Measurements from ENCODE around the gene KRT27.

DNA sequence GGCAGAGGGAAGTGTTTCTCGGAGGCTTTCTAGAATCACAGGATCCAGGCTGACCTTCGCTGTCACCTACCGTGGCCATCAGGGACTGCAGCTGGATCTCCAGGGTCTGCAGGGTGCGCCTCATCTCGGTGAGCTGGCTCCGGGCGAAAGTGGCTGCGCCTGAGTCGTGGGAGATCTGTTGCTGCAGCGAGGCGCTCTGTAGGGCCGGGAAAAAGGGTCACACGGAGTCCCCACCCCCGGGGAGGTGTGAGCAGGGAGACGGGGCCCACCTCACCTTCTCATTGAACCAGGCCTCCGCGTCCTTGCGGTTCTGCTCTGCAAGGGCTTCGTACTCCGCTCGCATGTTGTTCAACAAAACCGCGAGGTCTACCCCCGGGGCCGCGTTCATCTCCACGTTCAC, 14.5 kb upstream of the KRT27 start:
- TF ChIP-seq POLR2A (IDR thresholded peaks at IDR 0.05): no peak
- TF ChIP-seq, protein P1, sequence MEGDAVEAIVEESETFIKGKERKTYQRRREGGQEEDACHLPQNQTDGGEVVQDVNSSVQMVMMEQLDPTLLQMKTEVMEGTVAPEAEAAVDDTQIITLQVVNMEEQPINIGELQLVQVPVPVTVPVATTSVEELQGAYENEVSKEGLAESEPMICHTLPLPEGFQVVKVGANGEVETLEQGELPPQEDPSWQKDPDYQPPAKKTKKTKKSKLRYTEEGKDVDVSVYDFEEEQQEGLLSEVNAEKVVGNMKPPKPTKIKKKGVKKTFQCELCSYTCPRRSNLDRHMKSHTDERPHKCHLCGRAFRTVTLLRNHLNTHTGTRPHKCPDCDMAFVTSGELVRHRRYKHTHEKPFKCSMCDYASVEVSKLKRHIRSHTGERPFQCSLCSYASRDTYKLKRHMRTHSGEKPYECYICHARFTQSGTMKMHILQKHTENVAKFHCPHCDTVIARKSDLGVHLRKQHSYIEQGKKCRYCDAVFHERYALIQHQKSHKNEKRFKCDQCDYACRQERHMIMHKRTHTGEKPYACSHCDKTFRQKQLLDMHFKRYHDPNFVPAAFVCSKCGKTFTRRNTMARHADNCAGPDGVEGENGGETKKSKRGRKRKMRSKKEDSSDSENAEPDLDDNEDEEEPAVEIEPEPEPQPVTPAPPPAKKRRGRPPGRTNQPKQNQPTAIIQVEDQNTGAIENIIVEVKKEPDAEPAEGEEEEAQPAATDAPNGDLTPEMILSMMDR (IDR thresholded peaks at IDR 0.05): no peak
